Measurements from ENCODE around the gene P2RY14.

P2RY14 gene

DNA sequence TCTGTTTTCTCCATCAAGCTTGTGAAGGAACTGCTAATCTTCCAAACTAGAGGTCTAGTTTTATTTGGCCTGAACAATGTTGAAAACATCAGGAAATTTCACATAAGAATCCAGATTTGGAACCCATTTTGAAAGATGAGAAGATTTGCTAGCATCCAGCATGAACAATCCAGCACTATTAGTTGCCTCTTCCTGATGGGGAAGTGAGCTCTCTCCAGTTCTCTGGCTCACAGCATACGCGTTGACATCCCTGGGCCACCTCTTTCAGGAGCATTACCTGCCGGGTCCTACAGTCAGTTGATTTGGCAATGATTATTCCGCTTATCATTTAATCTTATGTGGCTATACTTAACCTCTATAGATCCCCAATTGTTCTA is 27.4 kb upstream of the P2RY14 start:
- DNase-seq (ENCODE audit: low spot score): no peak
- no peak for TF ChIP-seq CTCF (IDR thresholded peaks at IDR 0.05; ENCODE audit: borderline replicate concordance, control extremely low read depth, extremely low read depth, insufficient read depth, missing control alignments)
- in situ Hi-C loops (cut with MboI; ENCODE audit: low sequenced_read_pairs, unreplicated experiment): no loop called here

DNA sequence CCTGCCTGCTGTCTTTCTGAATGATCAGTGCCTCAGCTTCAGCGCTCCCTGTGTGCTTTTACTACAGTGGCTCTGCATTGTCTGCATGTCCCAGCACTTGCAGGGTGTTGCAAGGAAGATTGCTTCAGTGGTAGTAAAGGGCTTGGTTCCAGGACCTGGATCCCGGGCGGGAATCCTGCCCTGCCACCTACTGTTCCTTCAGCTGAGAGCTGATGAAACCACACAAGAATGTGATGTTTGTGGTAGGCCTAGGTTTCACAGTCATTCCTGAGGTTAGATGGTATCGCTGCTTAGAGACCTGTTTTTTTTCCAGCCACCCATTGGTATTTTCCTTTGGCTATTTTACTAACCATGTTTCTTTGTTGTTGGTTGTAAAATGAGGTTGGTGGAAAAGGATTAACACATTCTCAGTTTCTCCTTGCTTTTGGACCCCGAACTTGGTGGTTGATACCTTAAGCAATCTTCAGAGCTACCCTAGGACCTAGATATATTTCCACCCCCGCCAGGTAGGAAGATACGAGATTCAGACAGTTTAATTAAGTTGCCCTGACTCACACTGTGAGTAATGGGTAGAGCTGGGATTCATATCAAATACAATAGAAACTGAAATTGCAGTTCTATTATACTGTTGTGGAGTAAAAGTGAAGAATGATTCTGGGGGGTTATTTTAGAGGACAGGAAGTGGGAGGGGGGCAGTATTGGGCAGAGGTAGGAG is 26.9 kb upstream of the P2RY14 start:
- TF ChIP-seq CTCF (IDR thresholded peaks at IDR 0.05; ENCODE audit: borderline replicate concordance, control extremely low read depth, extremely low read depth, insufficient read depth, missing control alignments): no peak
- in situ Hi-C loops (cut with MboI; ENCODE audit: low sequenced_read_pairs, unreplicated experiment): no loop called here
- DNase-seq (ENCODE audit: low spot score): no peak

- no peak for DNase-seq (ENCODE audit: low spot score)
- in situ Hi-C loops (cut with MboI; ENCODE audit: low sequenced_read_pairs, unreplicated experiment): no loop called here
- TF ChIP-seq CTCF (IDR thresholded peaks at IDR 0.05; ENCODE audit: borderline replicate concordance, control extremely low read depth, extremely low read depth, insufficient read depth, missing control alignments): no peak
Measured at GRCh38 chr3:151303751-151304150, 25.4 kb upstream of the P2RY14 start.

- in situ Hi-C loops (cut with MboI; ENCODE audit: low sequenced_read_pairs, unreplicated experiment): no loop called here
- DNase-seq (ENCODE audit: low spot score): no peak
- no peak for TF ChIP-seq CTCF (IDR thresholded peaks at IDR 0.05; ENCODE audit: borderline replicate concordance, control extremely low read depth, extremely low read depth, insufficient read depth, missing control alignments)
Measured at GRCh38 chr3:151301787-151302186, 23.4 kb upstream of the P2RY14 start.

DNA sequence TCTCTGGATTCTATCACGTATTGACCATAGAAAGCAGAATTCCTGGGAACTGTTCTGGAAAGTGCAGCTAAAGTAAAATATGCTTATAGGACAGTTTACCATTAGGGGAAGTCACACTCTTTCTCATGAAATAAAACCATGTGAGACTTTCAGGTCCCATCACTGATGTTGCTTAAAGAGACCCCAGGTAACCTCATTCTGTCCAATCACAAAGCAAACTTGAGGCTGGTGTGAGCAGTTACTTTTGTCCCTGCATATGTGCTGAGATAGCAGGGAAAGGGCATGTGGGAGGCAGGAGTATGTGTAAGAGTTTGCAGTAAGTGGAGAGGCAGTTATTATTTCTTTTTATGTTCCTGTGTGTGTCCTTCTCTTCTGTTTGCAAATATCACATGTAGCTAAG is 22.2 kb upstream of the P2RY14 start:
- no peak for TF ChIP-seq CTCF (IDR thresholded peaks at IDR 0.05; ENCODE audit: borderline replicate concordance, control extremely low read depth, extremely low read depth, insufficient read depth, missing control alignments)
- DNase-seq (ENCODE audit: low spot score): no peak
- in situ Hi-C loops (cut with MboI; ENCODE audit: low sequenced_read_pairs, unreplicated experiment): no loop called here

DNA sequence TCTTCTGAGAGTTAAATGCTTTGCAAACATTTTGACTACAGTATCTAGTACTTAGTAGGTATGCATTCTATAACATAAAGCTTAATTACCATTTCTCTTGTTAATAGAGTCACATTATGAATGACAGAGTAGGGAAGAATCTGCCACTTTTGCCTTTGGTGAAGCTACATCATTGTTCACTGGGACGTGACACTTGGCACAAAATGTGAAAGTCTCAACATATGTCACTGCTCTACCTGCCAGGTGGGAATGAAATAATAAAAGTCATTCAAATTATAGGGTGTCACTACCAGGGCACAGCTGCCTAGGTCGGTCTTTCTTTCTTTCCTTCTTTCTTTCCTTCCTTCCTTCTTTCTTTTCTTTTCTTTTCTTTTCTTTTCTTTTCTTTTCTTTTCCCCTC is 20.7 kb upstream of the P2RY14 start:
- in situ Hi-C loops (cut with MboI; ENCODE audit: low sequenced_read_pairs, unreplicated experiment): no loop called here
- no peak for TF ChIP-seq CTCF (IDR thresholded peaks at IDR 0.05; ENCODE audit: borderline replicate concordance, control extremely low read depth, extremely low read depth, insufficient read depth, missing control alignments)
- DNase-seq (ENCODE audit: low spot score): no peak

Measured in GM13976 (cell line).